Upper lobe of left lung (tissue), 6 donors: ENCODE results near the gene ADAMTS16. TPM values are rescaled to one million over a fixed set of nuclear protein-coding genes. Genes with fewer than 3 reads are reported as not detected.

ENCODE experiments used
- ATAC-seq, 2 donors: fragments of 200-7000 bp; cut with Tn5 transposase; one replicate each; pipeline ENCODE4 v1.9.1; 2022; ENCODE audit warnings: mild to moderate bottlenecking in 2 of 2, moderate library complexity in 2 of 2; ENCODE audit not compliant: low FRiP score in 2 of 2
- DNase-seq, 2 donors: peaks; one replicate each; pipeline ENCODE4 v3.0.0-alpha.2; 2019 to 2020
- H3K27ac ChIP-seq, 4 donors: fragments of 200-600 bp; sonication (generic); one replicate each; pipeline ENCODE4 v1.5.1; 2016 to 2019
- H3K27me3 ChIP-seq, 4 donors: fragments of 200-600 bp; sonication (generic); one replicate each; pipeline ENCODE4 v1.5.1; 2017 to 2019
- H3K36me3 ChIP-seq, 4 donors: fragments of 200-600 bp; sonication (generic); one replicate each; pipeline ENCODE4 v1.5.1; 2016 to 2019
- H3K4me1 ChIP-seq, 4 donors: fragments of 200-600 bp; sonication (generic); one replicate each; pipeline ENCODE4 v1.5.1; 2018 to 2019
- H3K4me3 ChIP-seq, 4 donors: fragments of 200-600 bp; sonication (generic); one replicate each; pipeline ENCODE4 v1.5.1; 2017 to 2019; ENCODE audit warnings: mild to moderate bottlenecking in 2 of 4, moderate library complexity in 1 of 4
- H3K9me3 ChIP-seq, 4 donors: fragments of 200-600 bp; sonication (generic); one replicate each; pipeline ENCODE4 v1.5.1; 2018 to 2019
- EP300 ChIP-seq, 4 donors: sonication (generic); formaldehyde crosslinking; IDR thresholded peaks; one replicate each; pipeline ENCODE4 v1.5.1; 2017; ENCODE audit warnings: antibody characterized with exemption in 4 of 4, control low read depth in 2 of 4
- POLR2A ChIP-seq, 4 donors: fragments of 450-650 bp; IDR thresholded peaks; one replicate each; pipeline ENCODE4 v1.5.1; 2016 to 2017; ENCODE audit warnings: antibody characterized with exemption in 4 of 4, mild to moderate bottlenecking in 2 of 4
- POLR2AphosphoS5 ChIP-seq, 2 donors: sonication (generic); formaldehyde crosslinking; IDR thresholded peaks; one replicate each; pipeline ENCODE4 v1.5.1; 2017; ENCODE audit warnings: antibody characterized with exemption in 2 of 2
- WGBS, 2 donors: methylation state at CpG; one replicate each; pipeline ENCODE4 v1.1.5; 2017 to 2018; 5-methylcytosine and 5-hydroxymethylcytosine counted together
- total RNA-seq, 6 donors: library from RNA; depleted of rRNA in 4 of 6; stranded (reverse); fragments of >200 nt in 4 of 6; gene quantifications; one replicate each; pipeline versions ENCODE4 v1.1.0 to v1.2.1, GENCODE V29; 2016 to 2021
- TF ChIP-seq, protein P1 (sequence below), 6 experiments: fragments of 450-650 bp in 4 of 6; fragments of 200-600 bp in 2 of 6; sonication (generic) in 2 of 6; IDR thresholded peaks; one replicate each; pipeline ENCODE4 v1.5.1; 2016 to 2019; ENCODE audit warnings: antibody characterized with exemption in 6 of 6
- donor health status: DM: no; HTN: no; CAD: no; lungs with moderate emphysema.
- donor health status: DM: no; HTN: yes; CAD: no; lungs with severe emphysema.

The ADAMTS16 gene
- total RNA-seq, 6 donors from 2014 or later, result 0.29 to 3.0 TPM; not detected in 4

GRCh38 chr5:5101676-5102075 lies 38.5 kb upstream of the ADAMTS16 start:
- peaks cover 0 to 3% (median 0%) of the 10 kb centered on the region in 4 donors for H3K9me3 ChIP-seq
- no peak for DNase-seq
- H3K27me3 ChIP-seq, result no peaks in the 10 kb centered on the region
- no peak overlapping the region for H3K27ac ChIP-seq
- peak in 1 of 2 donors; percentile 73 for ATAC-seq
- no peaks in the 10 kb centered on the region for H3K36me3 ChIP-seq
- WGBS, 2 donors, result 36 to 59% methylated on average over 2 of the region's 2 CpGs
- no peaks in the 10 kb centered on the region for H3K4me1 ChIP-seq
- TF ChIP-seq EP300 (IDR thresholded peaks at IDR 0.05), result peak in 1 of 4 donors; percentile 17
- TF ChIP-seq POLR2A (IDR thresholded peaks at IDR 0.05), result no peak
- H3K4me3 ChIP-seq, result no peak overlapping the region

DNA sequence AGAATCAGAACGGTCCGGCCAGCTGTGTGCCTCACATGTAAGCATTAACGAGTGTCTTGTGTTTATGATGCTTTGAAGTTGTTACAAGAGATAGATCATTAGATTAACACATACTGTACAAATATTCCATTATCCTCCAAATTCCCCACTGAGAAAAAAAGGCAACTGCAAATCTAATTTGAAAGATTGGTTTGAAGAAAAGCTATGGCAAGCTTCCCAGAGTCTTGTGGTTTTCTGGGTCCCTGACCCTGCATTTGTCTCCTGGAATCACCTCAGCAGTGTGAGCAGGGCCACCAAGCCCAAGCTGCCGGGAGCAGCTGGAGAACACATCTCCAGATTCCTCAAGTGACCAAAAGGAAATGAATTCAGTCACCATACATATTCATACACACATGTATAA lies 36.9 kb upstream of the ADAMTS16 start:
- no peak overlapping the region for H3K27ac ChIP-seq
- no peaks in the 10 kb centered on the region for H3K4me1 ChIP-seq
- ATAC-seq, result no peak
- no peaks in the 10 kb centered on the region for H3K36me3 ChIP-seq
- no peak overlapping the region for H3K4me3 ChIP-seq
- H3K27me3 ChIP-seq, result no peaks in the 10 kb centered on the region
- H3K9me3 ChIP-seq, result peaks cover 0 to 3% (median 0%) of the 10 kb centered on the region in 4 donors
- no peak for DNase-seq
- 65 to 79% methylated on average over 4 of the region's 4 CpGs for WGBS, 2 donors
- TF ChIP-seq EP300 (IDR thresholded peaks at IDR 0.05) (no peak), POLR2AphosphoS5 (IDR thresholded peaks at IDR 0.05) (no peak), POLR2A (IDR thresholded peaks at IDR 0.05) (no peak)
- TF ChIP-seq, protein P1, sequence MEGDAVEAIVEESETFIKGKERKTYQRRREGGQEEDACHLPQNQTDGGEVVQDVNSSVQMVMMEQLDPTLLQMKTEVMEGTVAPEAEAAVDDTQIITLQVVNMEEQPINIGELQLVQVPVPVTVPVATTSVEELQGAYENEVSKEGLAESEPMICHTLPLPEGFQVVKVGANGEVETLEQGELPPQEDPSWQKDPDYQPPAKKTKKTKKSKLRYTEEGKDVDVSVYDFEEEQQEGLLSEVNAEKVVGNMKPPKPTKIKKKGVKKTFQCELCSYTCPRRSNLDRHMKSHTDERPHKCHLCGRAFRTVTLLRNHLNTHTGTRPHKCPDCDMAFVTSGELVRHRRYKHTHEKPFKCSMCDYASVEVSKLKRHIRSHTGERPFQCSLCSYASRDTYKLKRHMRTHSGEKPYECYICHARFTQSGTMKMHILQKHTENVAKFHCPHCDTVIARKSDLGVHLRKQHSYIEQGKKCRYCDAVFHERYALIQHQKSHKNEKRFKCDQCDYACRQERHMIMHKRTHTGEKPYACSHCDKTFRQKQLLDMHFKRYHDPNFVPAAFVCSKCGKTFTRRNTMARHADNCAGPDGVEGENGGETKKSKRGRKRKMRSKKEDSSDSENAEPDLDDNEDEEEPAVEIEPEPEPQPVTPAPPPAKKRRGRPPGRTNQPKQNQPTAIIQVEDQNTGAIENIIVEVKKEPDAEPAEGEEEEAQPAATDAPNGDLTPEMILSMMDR (IDR thresholded peaks at IDR 0.05), result no peak

GRCh38 chr5:5104550-5104949 lies 35.6 kb upstream of the ADAMTS16 start:
- DNase-seq, result no peak
- no peak for ATAC-seq
- TF ChIP-seq POLR2AphosphoS5 (IDR thresholded peaks at IDR 0.05) (no peak), POLR2A (IDR thresholded peaks at IDR 0.05) (no peak), EP300 (IDR thresholded peaks at IDR 0.05) (no peak)
- TF ChIP-seq, protein P1 (IDR thresholded peaks at IDR 0.05), result no peak
- Histone ChIP-seq H3K27me3 (no peaks in the 10 kb centered on the region), H3K27ac (no peak overlapping the region), H3K9me3 (no peaks in the 10 kb centered on the region), H3K4me1 (no peaks in the 10 kb centered on the region), H3K36me3 (no peaks in the 10 kb centered on the region), H3K4me3 (no peak overlapping the region)
- WGBS, 2 donors, result 67 to 69% methylated on average over 1 of the region's 1 CpG

DNA sequence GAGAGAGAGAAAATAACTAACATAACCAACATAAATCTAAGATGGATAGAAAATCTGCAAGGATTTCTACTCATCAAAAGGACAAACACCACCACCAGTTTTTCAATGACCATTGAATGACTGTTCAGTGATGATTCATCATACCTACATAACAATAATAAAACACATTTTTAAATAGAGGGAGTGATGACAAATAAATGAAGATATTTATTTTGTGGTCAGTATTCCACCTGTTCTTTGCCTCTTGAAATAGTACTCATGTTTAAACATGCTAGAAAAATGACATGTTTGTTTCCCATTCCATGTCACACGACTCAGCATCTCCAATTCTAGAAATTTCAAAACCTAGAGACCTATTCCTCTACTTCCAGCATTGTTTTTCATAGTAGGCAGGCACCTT lies 34.6 kb upstream of the ADAMTS16 start:
- DNase-seq (no peak), ATAC-seq (no peak)
- Histone ChIP-seq H3K9me3 (no peaks in the 10 kb centered on the region), H3K4me1 (no peaks in the 10 kb centered on the region), H3K27ac (no peak overlapping the region), H3K36me3 (no peaks in the 10 kb centered on the region), H3K4me3 (no peak overlapping the region), H3K27me3 (no peaks in the 10 kb centered on the region)
- TF ChIP-seq POLR2AphosphoS5 (IDR thresholded peaks at IDR 0.05) (no peak), POLR2A (IDR thresholded peaks at IDR 0.05) (no peak), EP300 (IDR thresholded peaks at IDR 0.05) (no peak)
- TF ChIP-seq, protein P1 (IDR thresholded peaks at IDR 0.05), result no peak
- 39 to 52% methylated on average over 1 of the region's 1 CpG for WGBS, 2 donors

DNA sequence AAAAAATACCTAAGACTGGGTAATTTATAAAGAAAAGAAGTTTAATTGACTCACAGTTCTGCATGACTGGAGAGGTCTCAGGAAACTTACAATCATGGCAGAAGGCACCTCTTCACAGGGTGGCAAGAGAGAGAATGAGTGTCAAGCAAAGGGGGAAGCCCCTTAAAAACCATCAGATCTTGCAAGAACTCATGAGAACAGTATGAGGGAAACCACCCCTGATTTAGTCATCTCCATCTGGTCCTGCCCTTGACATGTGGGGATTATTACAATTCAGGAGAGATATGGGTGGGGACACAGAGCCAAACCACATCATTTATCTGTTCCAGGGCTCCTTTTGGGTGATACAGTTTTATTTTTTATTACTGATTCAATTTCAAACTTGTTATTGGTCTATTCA lies 23.2 kb upstream of the ADAMTS16 start:
- H3K4me3 ChIP-seq, result no peak overlapping the region
- H3K4me1 ChIP-seq, result no peaks in the 10 kb centered on the region
- DNase-seq, result no peak
- no peaks in the 10 kb centered on the region for H3K36me3 ChIP-seq
- H3K27ac ChIP-seq, result no peak overlapping the region
- TF ChIP-seq POLR2A (IDR thresholded peaks at IDR 0.05) (no peak), EP300 (IDR thresholded peaks at IDR 0.05) (no peak), POLR2AphosphoS5 (IDR thresholded peaks at IDR 0.05) (no peak)
- TF ChIP-seq, protein P1 (IDR thresholded peaks at IDR 0.05), result no peak
- H3K9me3 ChIP-seq, result peaks cover 0 to 5% (median 2%) of the 10 kb centered on the region in 4 donors
- no peaks in the 10 kb centered on the region for H3K27me3 ChIP-seq
- no peak for ATAC-seq
